Activated CD4-positive, alpha-beta T cell treated with anti-CD3 and anti-CD28 coated beads for 36 hours (primary cell): ENCODE data around the gene ALDH1A3. TPM values are rescaled to one million over a fixed set of nuclear protein-coding genes. Genes with fewer than 3 reads are reported as not detected.

Experiments
- ATAC-seq: fragments of 200-7000 bp; cut with Tn5 transposase; one replicate; pipeline ENCODE4 v1.10.0; 2021; ENCODE audit warnings: mild to moderate bottlenecking, moderate library complexity
- CTCF ChIA-PET: fragments of 350-600 bp; sonication (Branson Sonifier 250); formaldehyde crosslinking; loops from one replicate; lab custom pipeline; 2021; ENCODE audit warnings: antibody characterized with exemption; lab: Charles Lee
- POLR2A ChIA-PET: fragments of 350-600 bp; sonication (Branson Sonifier 250); formaldehyde crosslinking; loops from one replicate; lab custom pipeline; 2021; ENCODE audit warnings: antibody characterized with exemption, inconsistent platforms; lab: Charles Lee
- DNase-seq: peaks from one replicate; pipeline ENCODE4 v3.0.0-alpha.2; 2020
- H3K27ac Mint-ChIP-seq: one replicate; pipeline ENCODE4 v1.8.0; 2021; ENCODE audit warnings: mixed read lengths
- H3K27me3 Mint-ChIP-seq: one replicate; pipeline ENCODE4 v1.8.0; 2021; ENCODE audit warnings: mixed read lengths
- H3K36me3 Mint-ChIP-seq: one replicate; pipeline ENCODE4 v1.8.0; 2021; ENCODE audit warnings: low read depth, mixed read lengths
- H3K4me1 Mint-ChIP-seq: one replicate; pipeline ENCODE4 v1.8.0; 2021; ENCODE audit warnings: mixed read lengths
- H3K4me3 Mint-ChIP-seq: one replicate; pipeline ENCODE4 v1.8.0; 2021; ENCODE audit warnings: mild to moderate bottlenecking, moderate library complexity, mixed read lengths
- H3K9me3 Mint-ChIP-seq: one replicate; pipeline ENCODE4 v1.8.0; 2021; ENCODE audit warnings: low read depth, mixed read lengths
- intact Hi-C, 2 experiments: fragments of 100-400 bp; cut with DNase I in 1 of 2; cut with micrococcal nuclease in 1 of 2; formaldehyde crosslinking; loops; one replicate each; pipeline versions ENCODE4 v1.14.2 to v1.15.1; 2022 to 2024; cut with DNase I, micrococcal nuclease
- total RNA-seq, 2 experiments: library from RNA; stranded (reverse); gene quantifications; one replicate each; pipeline ENCODE4 v1.2.3, GENCODE V29; 2021

ALDH1A3 gene
- total RNA-seq, 2 experiments from 2014 or later: not detected

GRCh38 chr15:100923076-100923475 lies 43.4 kb downstream of the ALDH1A3 start:
- Mint-ChIP-seq H3K4me3 (no peak overlapping the region), H3K27ac (no peak overlapping the region), H3K27me3 (peaks cover 43% of the 10 kb centered on the region), H3K4me1 (peaks cover 14% of the 10 kb centered on the region), H3K36me3 (no peaks in the 10 kb centered on the region), H3K9me3 (no peaks in the 10 kb centered on the region)
- ChIA-PET CTCF (interaction anchor here (9.4 kb wide), 1 partner anchor 85 kb away, joined by 181 read pairs; no protein-coding TSS in a partner anchor), POLR2A (no interaction called here)
- intact Hi-C loops: loop anchor here in 1 of 2 experiments (10.0 kb wide), 1 partner anchor 332 kb away; the partner anchor contains the start of gene CHSY1
- DNase-seq (no peak), ATAC-seq (no peak)

DNA sequence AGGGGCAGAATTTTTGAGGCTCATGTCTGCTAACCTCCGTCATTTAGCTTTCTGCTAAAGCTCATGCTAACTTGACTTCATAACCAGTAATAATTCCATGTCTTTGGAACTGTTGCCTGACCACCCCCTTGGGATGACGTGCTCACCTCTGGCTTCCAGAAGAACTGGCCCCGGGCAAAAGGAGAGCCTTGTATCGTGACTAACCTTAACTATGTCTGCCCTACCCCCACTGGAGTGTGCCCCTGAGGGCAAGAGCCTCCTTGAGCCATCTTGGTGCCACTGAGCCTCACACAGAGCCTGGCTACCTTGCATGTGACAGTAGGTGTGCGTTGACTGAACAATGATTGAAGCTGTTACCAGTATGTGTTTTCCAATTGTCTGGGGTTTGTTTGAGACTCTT lies 44.3 kb downstream of the ALDH1A3 start:
- Mint-ChIP-seq H3K27me3 (peaks cover 35% of the 10 kb centered on the region), H3K4me1 (peaks cover 8% of the 10 kb centered on the region), H3K4me3 (no peak overlapping the region), H3K36me3 (no peaks in the 10 kb centered on the region), H3K27ac (no peak overlapping the region), H3K9me3 (no peaks in the 10 kb centered on the region)
- intact Hi-C loops: loop anchor here in 1 of 2 experiments (10.0 kb wide), 1 partner anchor 331 kb away; the partner anchor contains the start of gene CHSY1
- ChIA-PET POLR2A (no interaction called here), CTCF (interaction anchor here (0.5 kb wide), 1 partner anchor 573 kb away, joined by 3 read pairs; no protein-coding TSS in a partner anchor)
- DNase-seq (no peak), ATAC-seq (no peak)

- H3K36me3 Mint-ChIP-seq: no peaks in the 10 kb centered on the region
- ATAC-seq (no peak), DNase-seq (no peak)
- intact Hi-C loops: loop anchor here in 1 of 2 experiments (10.0 kb wide), 1 partner anchor 330 kb away; the partner anchor contains the start of gene CHSY1
- H3K27ac Mint-ChIP-seq: no peak overlapping the region
- H3K27me3 Mint-ChIP-seq: peaks cover 35% of the 10 kb centered on the region
- CTCF ChIA-PET: interaction anchor here (0.5 kb wide), 1 partner anchor 574 kb away, joined by 3 read pairs; no protein-coding TSS in a partner anchor
- peaks cover 8% of the 10 kb centered on the region for H3K4me1 Mint-ChIP-seq
- H3K9me3 Mint-ChIP-seq: no peaks in the 10 kb centered on the region
- POLR2A ChIA-PET: no interaction called here
- H3K4me3 Mint-ChIP-seq: no peak overlapping the region
Observed at GRCh38 chr15:100924436-100924835, 44.8 kb downstream of the ALDH1A3 start.

DNA sequence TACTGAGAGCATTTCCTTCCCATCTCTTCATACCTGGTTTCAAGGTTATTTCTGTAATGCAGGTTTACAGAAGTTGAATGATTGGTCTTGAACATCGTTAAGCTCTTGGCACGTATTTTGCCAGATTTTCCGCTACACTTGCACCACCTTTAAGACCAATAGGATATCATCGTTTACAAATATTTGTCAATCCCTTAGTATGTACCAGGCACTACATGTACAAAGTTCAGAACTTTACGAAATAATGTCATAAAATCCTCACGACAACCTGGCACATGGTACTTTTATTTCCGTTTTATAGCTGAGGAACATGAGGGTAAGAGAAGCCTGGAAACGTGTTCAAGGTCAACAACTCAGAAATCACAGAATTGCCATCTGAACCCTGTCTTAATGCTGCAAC lies 45.8 kb downstream of the ALDH1A3 start:
- peaks cover 8% of the 10 kb centered on the region for H3K4me1 Mint-ChIP-seq
- H3K36me3 Mint-ChIP-seq: no peaks in the 10 kb centered on the region
- DNase-seq: no peak
- intact Hi-C loops: loop anchor here in 1 of 2 experiments (10.0 kb wide), 1 partner anchor 329 kb away; the partner anchor contains the start of gene CHSY1
- ChIA-PET CTCF (interaction anchor here (0.7 kb wide), 1 partner anchor 91 kb away, joined by 3 read pairs; no protein-coding TSS in a partner anchor), POLR2A (no interaction called here)
- H3K4me3 Mint-ChIP-seq: no peak overlapping the region
- no peaks in the 10 kb centered on the region for H3K9me3 Mint-ChIP-seq
- no peak overlapping the region for H3K27ac Mint-ChIP-seq
- H3K27me3 Mint-ChIP-seq: peaks cover 27% of the 10 kb centered on the region
- no peak for ATAC-seq

- H3K4me1 Mint-ChIP-seq: peaks cover 8% of the 10 kb centered on the region
Observed at GRCh38 chr15:100926258-100926657, 46.6 kb downstream of the ALDH1A3 start.

GRCh38 chr15:100926971-100927756 lies 47.5 kb downstream of the ALDH1A3 start:
- DNase-seq: no peak
- peaks cover 14% of the 10 kb centered on the region for H3K27me3 Mint-ChIP-seq

More at GRCh38 chr15:100926258-100926657, 46.6 kb downstream of the ALDH1A3 start:
- intact Hi-C loops: loop anchor here in 1 of 2 experiments (10.0 kb wide), 1 partner anchor 329 kb away; the partner anchor contains the start of gene CHSY1
- no peak for ATAC-seq
- H3K4me3 Mint-ChIP-seq: no peak overlapping the region
- no peaks in the 10 kb centered on the region for H3K9me3 Mint-ChIP-seq
- ChIA-PET POLR2A (no interaction called here), CTCF (no interaction called here)
- no peaks in the 10 kb centered on the region for H3K36me3 Mint-ChIP-seq
- no peak overlapping the region for H3K27ac Mint-ChIP-seq
- peaks cover 22% of the 10 kb centered on the region for H3K27me3 Mint-ChIP-seq
- no peak for DNase-seq

GRCh38 chr15:100928632-100929280 lies 49.1 kb downstream of the ALDH1A3 start:
- H3K4me3 Mint-ChIP-seq: no peak overlapping the region
- peaks cover 11% of the 10 kb centered on the region for H3K27me3 Mint-ChIP-seq
- intact Hi-C loops: loop anchor here in 1 of 2 experiments (10.0 kb wide), 1 partner anchor 326 kb away; the partner anchor contains the start of gene CHSY1
- ChIA-PET POLR2A (no interaction called here), CTCF (interaction anchor here (1.4 to 2.4 kb wide), 2 partner anchors 11 to 79 kb away, joined by 5 to 11 read pairs; no protein-coding TSS in a partner anchor)
- ATAC-seq (no peak), DNase-seq (no peak)
- H3K36me3 Mint-ChIP-seq: no peaks in the 10 kb centered on the region
- no peak overlapping the region for H3K27ac Mint-ChIP-seq
- no peaks in the 10 kb centered on the region for H3K4me1 Mint-ChIP-seq
- no peaks in the 10 kb centered on the region for H3K9me3 Mint-ChIP-seq

More at GRCh38 chr15:100926971-100927756, 47.5 kb downstream of the ALDH1A3 start:
- Mint-ChIP-seq H3K4me1 (peaks cover 5% of the 10 kb centered on the region), H3K27ac (no peak overlapping the region), H3K9me3 (no peaks in the 10 kb centered on the region), H3K4me3 (no peak overlapping the region), H3K36me3 (no peaks in the 10 kb centered on the region)
- intact Hi-C loops: loop anchor here in 1 of 2 experiments (10.0 kb wide), 1 partner anchor 328 kb away; the partner anchor contains the start of gene CHSY1
- POLR2A ChIA-PET: no interaction called here
- no peak for ATAC-seq
- CTCF ChIA-PET: interaction anchor here (0.5 to 2.4 kb wide), 3 partner anchors 9 to 423 kb away, joined by 4 to 12 read pairs (median 11); partner anchors contain the start of gene LRRK1

- no peaks in the 10 kb centered on the region for H3K36me3 Mint-ChIP-seq
- no peak overlapping the region for H3K27ac Mint-ChIP-seq
- ChIA-PET POLR2A (no interaction called here), CTCF (interaction anchor here (1.1 to 2.4 kb wide), 3 partner anchors 11 to 78 kb away, joined by 4 to 11 read pairs (median 5); no protein-coding TSS in a partner anchor)
- intact Hi-C loops: loop anchor here in 1 of 2 experiments (10.0 kb wide), 1 partner anchor 325 kb away; the partner anchor contains the start of gene CHSY1
- H3K9me3 Mint-ChIP-seq: no peaks in the 10 kb centered on the region
- no peaks in the 10 kb centered on the region for H3K4me1 Mint-ChIP-seq
- DNase-seq: no peak
- no peak overlapping the region for H3K4me3 Mint-ChIP-seq
- ATAC-seq: no peak
- H3K27me3 Mint-ChIP-seq: peaks cover 10% of the 10 kb centered on the region
Observed at GRCh38 chr15:100929641-100930042, 50.0 kb downstream of the ALDH1A3 start.

- no peaks in the 10 kb centered on the region for H3K4me1 Mint-ChIP-seq
Observed at GRCh38 chr15:100930306-100930848, 50.7 kb downstream of the ALDH1A3 start.

GRCh38 chr15:100931143-100931890 lies 51.7 kb downstream of the ALDH1A3 start:
- Mint-ChIP-seq H3K27me3 (peaks cover 6% of the 10 kb centered on the region), H3K9me3 (no peaks in the 10 kb centered on the region), H3K4me3 (no peak overlapping the region), H3K36me3 (no peaks in the 10 kb centered on the region), H3K27ac (no peak overlapping the region), H3K4me1 (no peaks in the 10 kb centered on the region)
- intact Hi-C loops: no loop called here
- no peak for DNase-seq
- no peak for ATAC-seq
- POLR2A ChIA-PET: no interaction called here
- CTCF ChIA-PET: no interaction called here

More at GRCh38 chr15:100930306-100930848, 50.7 kb downstream of the ALDH1A3 start:
- ATAC-seq (no peak), DNase-seq (no peak)
- no peaks in the 10 kb centered on the region for H3K9me3 Mint-ChIP-seq
- H3K36me3 Mint-ChIP-seq: no peaks in the 10 kb centered on the region
- H3K27ac Mint-ChIP-seq: no peak overlapping the region
- CTCF ChIA-PET: interaction anchor here (1.1 kb wide), 1 partner anchor 61 kb away, joined by 4 read pairs; no protein-coding TSS in a partner anchor
- peaks cover 10% of the 10 kb centered on the region for H3K27me3 Mint-ChIP-seq
- H3K4me3 Mint-ChIP-seq: no peak overlapping the region
- POLR2A ChIA-PET: no interaction called here
- intact Hi-C loops: no loop called here
